ENCODE data around the gene SLC6A17. TPM values are rescaled to one million over a fixed set of nuclear protein-coding genes. Genes with fewer than 3 reads are reported as not detected.
A peak's percentile ranks its signal among the peaks of the same experiment; 100 is the strongest.

Gene SLC6A17
- polyA plus RNA-seq, 3 donors: 0.76 to 1.1 (median 0.85) TPM

- DNase-seq (ENCODE audit: extremely low read depth in 1 of 11, low read depth in 9 of 11, low spot score in 4 of 11): no peak
Observed at GRCh38 chr1:110192541-110192940, 42.2 kb downstream of the SLC6A17 start.

GRCh38 chr1:110195196-110195595 is 44.9 kb downstream of the SLC6A17 start:
- no peak for DNase-seq (ENCODE audit: extremely low read depth in 1 of 11, low read depth in 9 of 11, low spot score in 4 of 11)

- DNase-seq (ENCODE audit: extremely low read depth in 1 of 11, low read depth in 9 of 11, low spot score in 4 of 11): no peak
Observed at GRCh38 chr1:110196917-110197765, 46.8 kb downstream of the SLC6A17 start.

GRCh38 chr1:110197905-110198629 is 47.8 kb downstream of the SLC6A17 start:
- no peak for DNase-seq (ENCODE audit: extremely low read depth in 1 of 11, low read depth in 9 of 11, low spot score in 4 of 11)

GRCh38 chr1:110198746-110199145 is 48.5 kb downstream of the SLC6A17 start:
- DNase-seq (ENCODE audit: extremely low read depth in 1 of 11, low read depth in 9 of 11, low spot score in 4 of 11): no peak

GRCh38 chr1:110200190-110200589 is 49.9 kb downstream of the SLC6A17 start:
- no peak for DNase-seq (ENCODE audit: extremely low read depth in 1 of 11, low read depth in 9 of 11, low spot score in 4 of 11)

GRCh38 chr1:110200666-110201065 is 50.4 kb downstream of the SLC6A17 start:
- no peak for DNase-seq (ENCODE audit: extremely low read depth in 1 of 11, low read depth in 9 of 11, low spot score in 4 of 11)

GRCh38 chr1:110201157-110201825 is 51.0 kb downstream of the SLC6A17 start:
- DNase-seq (ENCODE audit: extremely low read depth in 1 of 11, low read depth in 9 of 11, low spot score in 4 of 11): no peak

- peak in 7 of 11 donors; percentile 46 to 72 (median 55) for DNase-seq (ENCODE audit: extremely low read depth in 1 of 11, low read depth in 9 of 11, low spot score in 4 of 11)
Observed at GRCh38 chr1:110203021-110203661, 52.8 kb downstream of the SLC6A17 start.

GRCh38 chr1:110205156-110205555 is 54.9 kb downstream of the SLC6A17 start:
- no peak for DNase-seq (ENCODE audit: extremely low read depth in 1 of 11, low read depth in 9 of 11, low spot score in 4 of 11)

GRCh38 chr1:110205591-110206155 is 55.4 kb downstream of the SLC6A17 start:
- DNase-seq (ENCODE audit: extremely low read depth in 1 of 11, low read depth in 9 of 11, low spot score in 4 of 11): no peak

GRCh38 chr1:110206261-110206920 is 56.1 kb downstream of the SLC6A17 start:
- DNase-seq (ENCODE audit: extremely low read depth in 1 of 11, low read depth in 9 of 11, low spot score in 4 of 11): no peak

- DNase-seq (ENCODE audit: extremely low read depth in 1 of 11, low read depth in 9 of 11, low spot score in 4 of 11): peak in 2 of 11 donors; percentile 41 to 49
Observed at GRCh38 chr1:110207831-110208230, 57.5 kb downstream of the SLC6A17 start.

- no peak for DNase-seq (ENCODE audit: extremely low read depth in 1 of 11, low read depth in 9 of 11, low spot score in 4 of 11)
Observed at GRCh38 chr1:110208916-110209645, 58.8 kb downstream of the SLC6A17 start.

GRCh38 chr1:110209715-110210603 is 59.7 kb downstream of the SLC6A17 start, which contains the start of gene KCNC4:
KCNC4 (plus strand) TSS chr1:110210314; CDS start chr1:110211500, 1,186 bp downstream.
- peak in 5 of 11 donors; percentile 29 to 51 (median 49) for DNase-seq (ENCODE audit: extremely low read depth in 1 of 11, low read depth in 9 of 11, low spot score in 4 of 11)

GRCh38 chr1:110210604-110211495 is 60.6 kb downstream of the SLC6A17 start:
- DNase-seq (ENCODE audit: extremely low read depth in 1 of 11, low read depth in 9 of 11, low spot score in 4 of 11): peak in 2 of 11 donors; percentile 21 to 22

Data from renal cortex interstitium (tissue), 11 donors.